Activated CD8-positive, alpha-beta memory T cell treated with anti-CD3 and anti-CD28 coated beads, Interleukin-2, amount 50 U/mL, for 1 hour (primary cell): ENCODE data around the gene ASAP2.

Experiments used
- DNase-seq: peaks from one replicate; pipeline ENCODE4 v3.0.0-alpha.2; 2020; ENCODE audit errors: extremely low read depth

Gene ASAP2

DNA sequence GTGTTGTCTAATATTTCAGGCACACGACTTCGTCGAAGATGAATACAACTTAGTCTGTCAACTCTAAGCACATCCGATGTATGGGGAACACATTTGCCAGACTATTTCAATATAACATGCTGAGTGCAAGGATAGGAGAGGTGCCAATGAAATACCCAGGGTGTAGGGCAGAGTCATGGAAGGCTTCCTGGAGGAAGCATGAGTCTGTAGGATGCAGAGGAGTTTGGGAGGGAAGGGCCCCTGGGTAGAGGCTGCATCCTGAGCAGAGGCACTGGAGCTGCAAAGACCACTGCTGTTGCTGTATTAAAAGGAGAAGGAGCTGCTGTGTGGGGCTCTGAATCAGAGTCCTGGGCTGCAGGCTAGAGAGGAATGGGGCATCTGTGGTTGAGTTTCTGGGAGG lies 89.9 kb downstream of the ASAP2 start:
- no peak for DNase-seq

DNA sequence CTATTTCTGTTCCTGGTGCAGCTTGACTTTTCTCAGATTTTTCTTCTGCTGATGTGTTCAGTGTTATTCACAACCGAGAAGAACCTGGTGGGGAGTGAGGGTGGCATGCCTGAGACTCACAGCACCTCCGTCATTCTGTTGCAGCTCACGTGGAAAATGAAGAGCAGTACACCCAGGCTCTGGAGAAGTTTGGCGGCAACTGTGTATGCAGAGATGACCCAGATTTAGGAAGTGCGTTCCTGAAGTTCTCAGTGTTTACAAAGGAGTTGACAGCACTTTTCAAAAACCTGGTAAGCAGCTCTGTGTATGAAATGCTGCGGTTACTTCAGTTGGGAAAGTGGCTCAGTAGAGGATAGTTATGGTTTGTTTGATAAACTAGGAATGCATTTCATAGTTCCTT lies 90.5 kb downstream of the ASAP2 start:
- no peak for DNase-seq

DNA sequence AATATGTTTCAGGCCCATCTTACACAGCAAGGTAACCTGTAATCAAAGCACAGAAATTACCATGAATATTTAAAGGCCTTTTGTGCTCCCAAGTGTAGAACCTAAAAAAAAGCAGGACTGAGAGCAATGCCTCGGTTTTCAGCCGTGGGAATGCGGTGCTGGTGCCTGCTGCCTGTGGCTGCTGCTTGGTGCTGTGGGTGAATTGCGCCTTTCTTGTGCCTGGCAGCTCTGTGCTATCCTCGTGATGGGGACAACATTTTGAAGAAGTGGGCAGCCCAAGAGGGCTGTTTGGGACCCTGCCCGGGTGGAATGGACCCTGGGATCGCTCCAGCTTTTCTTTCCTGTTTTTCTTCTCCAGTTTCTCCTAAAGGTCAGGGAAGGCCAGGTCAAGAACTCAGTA lies 91.2 kb downstream of the ASAP2 start:
- DNase-seq = no peak

- no peak for DNase-seq
These were observed 92.0 kb downstream of the ASAP2 start for GRCh38 chr2:9298583-9298982.

GRCh38 chr2:9299161-9300100 lies 92.8 kb downstream of the ASAP2 start:
- no peak for DNase-seq

DNA sequence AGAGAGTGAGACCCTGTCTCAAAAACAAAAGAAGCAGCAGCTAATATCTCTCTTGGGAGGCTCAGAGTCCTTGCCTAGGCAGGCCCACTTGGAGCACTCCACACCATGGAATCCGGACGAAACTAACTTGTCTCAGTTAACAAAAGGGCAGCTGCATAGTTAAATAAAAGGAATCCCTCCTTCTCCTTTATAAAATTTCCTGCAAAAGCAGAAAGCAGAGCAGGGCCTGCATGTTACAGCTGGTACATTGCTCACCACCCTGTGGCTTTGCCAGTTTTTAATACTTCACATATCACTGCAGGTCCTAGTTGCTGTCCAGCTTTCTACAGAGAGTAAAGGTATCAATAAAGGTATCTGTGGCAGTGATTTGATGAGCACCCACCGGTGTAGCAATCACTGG lies 93.6 kb downstream of the ASAP2 start:
- DNase-seq = no peak

GRCh38 chr2:9300829-9301453 lies 94.3 kb downstream of the ASAP2 start:
- no peak for DNase-seq

DNA sequence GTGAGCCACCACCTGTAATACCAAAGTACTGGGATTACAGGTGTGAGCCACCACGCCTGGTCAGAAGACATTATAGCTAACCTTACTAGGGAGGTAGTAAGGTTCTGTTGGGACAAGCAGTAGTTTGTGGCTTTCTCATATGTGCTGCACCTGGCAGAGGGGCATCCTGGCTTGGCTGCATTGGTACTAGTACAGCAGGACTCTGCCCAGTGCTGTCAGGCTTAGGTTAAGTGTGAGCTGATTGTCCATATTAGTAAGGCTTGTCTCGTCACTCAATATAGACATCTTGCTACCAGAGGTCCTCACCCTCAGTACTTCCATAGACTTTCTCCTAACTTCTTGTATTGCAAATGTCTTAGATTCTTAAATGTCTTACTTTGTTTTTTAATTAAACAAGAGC lies 96.1 kb downstream of the ASAP2 start:
- no peak for DNase-seq

DNA sequence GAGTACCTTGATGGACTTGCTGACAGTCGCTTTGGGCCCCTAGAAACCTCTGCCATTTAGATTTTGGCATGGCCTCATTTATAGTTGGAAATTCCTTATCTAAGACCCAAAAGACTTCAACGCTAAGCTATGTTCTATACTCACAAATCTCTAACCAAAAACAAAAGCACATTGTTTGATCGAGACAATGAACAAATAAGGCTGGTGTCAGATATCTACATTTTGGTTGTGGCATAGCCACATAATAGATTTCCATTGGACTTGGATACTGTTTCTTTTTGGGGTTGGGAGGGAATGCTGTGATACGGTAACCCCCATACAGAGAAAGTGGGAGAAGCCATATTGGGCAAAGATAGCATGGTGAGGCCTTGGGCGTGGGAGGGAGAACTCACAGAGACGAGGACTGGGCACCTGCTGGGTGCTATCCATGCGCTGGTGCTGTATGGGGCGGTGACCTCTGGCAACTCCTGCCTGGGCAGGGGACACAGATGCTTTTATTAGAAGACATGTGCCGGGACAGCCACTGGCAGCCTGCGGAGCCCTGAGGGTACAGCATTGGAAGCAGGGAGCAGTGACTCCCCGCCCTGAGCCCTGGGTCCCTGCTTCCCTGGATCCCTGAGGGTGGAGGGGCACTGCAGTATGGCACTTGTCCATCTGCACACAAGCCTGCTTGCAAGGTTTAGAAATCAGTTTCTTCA lies 97.1 kb downstream of the ASAP2 start:
- DNase-seq = no peak

DNA sequence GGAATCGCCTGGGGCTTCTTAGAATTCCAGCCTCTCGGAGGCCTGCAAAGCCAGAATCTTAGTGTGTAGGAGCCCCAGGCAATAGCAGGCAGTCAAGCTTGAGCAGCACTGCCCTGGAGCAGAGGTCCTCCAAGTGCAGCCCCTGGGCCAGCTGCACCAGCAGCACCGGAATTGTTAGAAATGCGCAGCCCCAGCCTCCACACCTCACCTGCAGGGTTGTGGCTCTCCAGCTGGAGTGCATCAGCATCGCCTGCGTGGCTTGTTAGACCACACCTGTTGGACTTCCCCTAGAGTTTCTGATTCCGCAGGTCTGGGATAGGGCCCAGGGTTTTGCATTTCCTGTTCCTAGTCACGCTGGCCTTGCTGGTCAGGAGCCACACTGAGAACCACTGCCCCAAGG lies 100.3 kb downstream of the ASAP2 start:
- DNase-seq = no peak

GRCh38 chr2:9307535-9307934 lies 100.9 kb downstream of the ASAP2 start:
- DNase-seq = no peak

GRCh38 chr2:9308186-9308955 lies 101.8 kb downstream of the ASAP2 start:
- DNase-seq = no peak

DNA sequence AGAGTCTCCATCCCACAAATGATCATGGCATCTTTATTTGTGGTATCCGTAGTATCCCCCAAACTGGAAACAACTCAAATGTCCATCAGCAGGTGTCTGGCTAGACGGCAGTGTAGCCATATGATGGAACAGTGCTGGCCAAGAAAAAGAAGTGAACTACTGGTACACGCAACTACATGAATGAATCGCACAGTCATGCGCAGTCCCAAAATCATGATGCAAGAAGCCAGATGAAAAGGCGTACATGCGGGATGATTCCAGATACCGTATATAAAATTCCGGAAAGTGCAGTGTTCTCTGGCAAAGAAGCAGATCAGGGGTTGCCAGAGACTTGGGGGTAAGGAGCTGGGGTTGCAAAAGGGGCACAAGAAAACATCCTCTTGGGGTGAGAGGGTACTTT lies 102.5 kb downstream of the ASAP2 start:
- DNase-seq = no peak

DNA sequence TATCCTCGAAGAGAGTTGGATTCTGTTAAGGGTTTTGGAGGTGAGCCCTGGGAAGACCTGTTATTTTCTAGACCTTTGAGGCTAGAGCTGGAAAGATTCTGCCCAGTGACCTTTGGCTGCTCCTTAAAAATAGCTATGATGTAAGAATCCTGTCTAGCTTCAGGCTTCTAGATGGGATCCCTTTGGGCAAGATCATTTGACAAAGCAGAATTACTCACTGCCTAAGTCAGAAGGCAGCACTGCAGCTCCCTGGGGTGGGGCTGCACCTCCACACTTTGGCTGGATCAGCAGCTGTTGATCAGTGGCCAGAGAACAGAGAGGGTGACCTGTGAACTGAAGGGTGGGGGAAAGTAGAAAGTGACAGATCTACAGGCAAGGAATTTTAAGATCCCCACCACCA lies 103.8 kb downstream of the ASAP2 start:
- no peak for DNase-seq

GRCh38 chr2:9310798-9311197 lies 104.2 kb downstream of the ASAP2 start:
- DNase-seq = no peak

DNA sequence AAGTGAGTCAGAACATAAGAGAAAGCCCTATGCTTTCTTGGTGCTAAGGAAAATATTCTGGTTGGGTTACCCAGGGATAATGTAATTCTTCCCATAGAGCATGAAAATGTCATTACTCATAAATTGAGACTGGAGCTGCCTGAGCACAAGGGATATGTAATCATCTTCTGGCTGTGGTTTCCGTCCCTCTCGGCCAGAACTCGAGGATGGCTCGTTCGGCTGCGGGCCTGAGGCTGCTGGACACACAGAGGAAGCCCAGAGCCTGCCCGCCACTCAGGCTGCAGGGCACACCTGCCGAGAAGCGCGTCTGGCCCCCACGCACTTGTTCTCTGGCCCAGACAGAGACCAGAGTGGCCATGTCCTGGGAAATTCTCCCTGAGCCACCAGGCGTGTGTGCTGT lies 104.9 kb downstream of the ASAP2 start:
- DNase-seq = no peak

- no peak for DNase-seq
These were observed 106.0 kb downstream of the ASAP2 start for GRCh38 chr2:9312591-9312990.

GRCh38 chr2:9313443-9313842 lies 106.8 kb downstream of the ASAP2 start:
- DNase-seq = no peak

DNA sequence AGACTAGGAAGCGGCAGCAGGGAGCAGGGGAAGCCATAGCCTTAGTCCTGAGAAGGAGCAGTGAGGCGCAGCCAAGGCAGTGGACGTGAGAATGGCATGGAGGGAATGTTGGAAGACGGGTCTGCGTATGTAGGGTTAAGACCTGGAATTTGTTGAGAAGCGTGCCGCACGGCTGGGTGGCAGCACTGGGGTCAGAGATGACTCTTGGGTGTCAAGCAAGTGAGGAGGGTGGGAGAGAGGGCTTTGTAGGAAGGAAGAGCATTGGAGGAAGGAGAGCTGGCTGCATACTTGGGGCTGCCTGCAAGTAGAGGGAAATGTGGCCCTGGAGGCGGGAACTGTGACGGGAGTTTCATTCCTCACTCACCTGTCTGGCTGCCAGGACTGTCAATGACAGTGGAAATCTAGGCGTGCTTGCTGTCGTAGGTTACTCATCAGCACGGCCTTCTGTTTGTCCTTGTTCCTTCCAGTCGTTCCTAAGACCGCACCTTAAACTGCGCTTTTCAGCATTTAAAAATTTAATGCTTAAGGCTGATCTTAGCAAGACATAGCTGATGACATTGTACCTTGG lies 108.8 kb downstream of the ASAP2 start:
- no peak for DNase-seq

DNA sequence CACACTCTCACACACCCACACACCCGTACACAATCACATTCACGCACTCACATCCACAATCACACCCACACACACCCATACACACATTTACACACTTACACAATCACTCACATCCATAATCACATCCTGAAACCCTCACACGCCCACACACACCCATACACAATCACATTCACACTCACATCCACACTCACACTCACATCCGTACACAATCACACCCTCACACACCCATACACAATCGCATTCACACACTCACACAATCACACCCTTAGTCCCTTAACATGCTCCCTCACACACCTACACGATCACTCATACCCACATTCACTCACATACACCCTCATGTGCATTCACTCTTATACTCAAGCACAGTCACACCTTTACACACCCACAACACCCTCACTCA lies 110.9 kb downstream of the ASAP2 start:
- DNase-seq = no peak

DNA sequence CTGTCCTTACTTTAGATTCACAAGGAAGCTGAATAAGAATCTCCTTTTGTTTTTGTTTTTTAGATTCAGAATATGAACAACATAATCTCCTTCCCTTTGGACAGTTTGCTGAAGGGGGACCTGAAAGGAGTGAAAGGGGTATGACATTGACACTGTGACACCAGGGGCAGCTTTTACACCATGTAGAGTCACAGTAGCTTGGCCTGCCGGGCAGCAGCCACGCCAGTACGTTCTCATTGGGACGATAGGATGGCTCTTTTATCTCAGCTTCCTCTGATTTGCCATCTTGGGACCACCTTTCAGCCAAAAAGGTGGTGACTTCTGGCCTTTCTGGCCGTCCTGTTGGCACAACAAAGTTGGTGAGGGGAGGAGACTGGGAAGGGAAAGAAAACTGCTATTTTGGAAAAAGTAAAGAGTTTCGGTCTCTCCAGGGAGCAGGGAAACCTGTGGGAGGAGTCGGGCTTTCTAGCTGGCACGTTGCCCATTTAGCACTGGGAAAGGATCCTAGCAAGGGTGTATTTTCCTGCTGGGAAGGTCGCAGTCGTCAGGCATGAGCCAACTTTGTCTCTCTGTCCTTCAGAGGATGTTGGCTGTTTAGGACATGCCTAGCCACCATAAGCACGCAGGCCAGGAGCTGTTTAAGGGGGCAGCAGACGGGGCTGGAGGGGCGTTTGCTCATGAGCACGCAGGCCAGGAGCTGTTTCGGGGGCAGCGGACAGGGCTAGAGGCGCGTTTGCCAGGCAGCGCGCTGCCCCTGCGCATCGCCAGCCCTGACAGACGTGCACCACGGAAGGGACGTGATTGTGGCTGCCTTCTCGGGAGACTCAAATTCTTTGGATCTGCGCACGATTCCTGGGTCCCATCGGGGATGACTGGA lies 112.1 kb downstream of the ASAP2 start:
- no peak for DNase-seq
